ENCODE data around the gene PIH1D1.

DNA sequence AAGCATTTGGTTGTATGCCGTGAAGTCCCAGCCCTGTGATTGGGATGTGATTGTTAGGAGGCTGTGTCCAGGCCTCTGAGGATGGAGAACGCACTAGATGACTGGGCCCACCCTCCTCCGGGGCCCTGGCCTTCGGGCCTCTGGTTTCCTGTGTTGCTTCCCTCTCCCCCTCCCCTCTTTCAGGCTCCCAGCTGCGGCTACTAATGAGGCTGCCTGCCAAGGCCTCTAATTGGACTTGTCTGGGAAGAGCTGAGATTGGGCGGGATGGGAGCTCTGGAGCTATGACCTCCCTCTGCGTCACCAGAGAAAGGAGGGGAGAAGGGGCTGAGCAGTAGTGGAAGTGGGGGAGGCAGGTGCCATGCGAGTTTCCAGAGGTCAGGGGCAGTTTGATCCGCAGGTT lies 38.3 kb downstream of the PIH1D1 start:
- no peak for TF ChIP-seq CTCF (IDR thresholded peaks at IDR 0.05)
- no peak for TF ChIP-seq EP300 (IDR thresholded peaks at IDR 0.05)
- no peak for TF ChIP-seq POLR2A (IDR thresholded peaks at IDR 0.05)

Measured in sigmoid colon (tissue), 4 donors.